ENCODE measurements around the gene UMOD.
"Not testable (repeated sequence)": the region's sequence is repeated elsewhere in the genome, so short reads cannot be mapped to it uniquely, and the experiment has no call there.

Gene UMOD

GRCh38 chr16:20320178-20320577 lies 32.3 kb downstream of the UMOD start:
- DNase-seq: no peak

DNA sequence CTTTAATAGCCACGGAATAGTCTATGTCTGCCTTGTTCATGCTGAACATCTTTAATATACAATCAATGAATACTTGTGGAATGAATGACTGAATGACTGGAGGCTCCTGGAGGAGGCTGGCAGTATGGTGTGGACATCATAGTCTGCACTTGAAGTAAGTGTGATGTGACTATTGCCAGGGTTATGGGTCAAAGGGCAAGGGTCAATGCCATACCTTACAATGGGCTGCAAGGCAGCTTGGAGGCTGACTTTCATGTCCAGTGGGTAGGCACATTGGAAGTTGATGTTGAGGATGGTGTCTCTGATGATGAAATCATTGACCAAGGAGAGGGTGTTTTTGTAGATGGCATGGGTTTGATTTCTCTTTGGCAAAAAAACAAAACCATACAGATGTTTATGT lies 33.1 kb downstream of the UMOD start:
- DNase-seq: no peak

DNA sequence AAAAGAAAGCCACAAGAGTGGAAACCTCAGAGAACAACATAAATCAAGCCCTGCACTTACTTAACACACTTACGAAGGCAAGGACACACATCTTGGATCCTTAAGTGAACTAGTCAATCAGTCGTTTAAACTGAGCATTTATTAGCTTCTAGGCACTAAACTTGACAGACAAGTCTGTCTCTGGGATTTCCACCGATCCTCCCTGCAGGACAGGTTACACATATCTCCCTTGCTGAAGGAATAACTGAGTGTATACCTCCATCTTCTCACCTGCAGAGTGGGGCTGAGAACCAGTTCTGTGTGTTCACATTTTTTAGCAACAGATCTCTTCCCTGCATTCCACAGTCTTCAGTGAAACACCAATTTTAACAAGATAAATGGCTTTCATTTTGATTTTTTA lies 34.1 kb downstream of the UMOD start:
- no peak for DNase-seq

GRCh38 chr16:20318006-20318405 lies 34.5 kb downstream of the UMOD start:
- no peak for DNase-seq

GRCh38 chr16:20317117-20317516 lies 35.4 kb downstream of the UMOD start:
- DNase-seq: no peak

GRCh38 chr16:20316715-20317114 lies 35.8 kb downstream of the UMOD start:
- no peak for DNase-seq

DNA sequence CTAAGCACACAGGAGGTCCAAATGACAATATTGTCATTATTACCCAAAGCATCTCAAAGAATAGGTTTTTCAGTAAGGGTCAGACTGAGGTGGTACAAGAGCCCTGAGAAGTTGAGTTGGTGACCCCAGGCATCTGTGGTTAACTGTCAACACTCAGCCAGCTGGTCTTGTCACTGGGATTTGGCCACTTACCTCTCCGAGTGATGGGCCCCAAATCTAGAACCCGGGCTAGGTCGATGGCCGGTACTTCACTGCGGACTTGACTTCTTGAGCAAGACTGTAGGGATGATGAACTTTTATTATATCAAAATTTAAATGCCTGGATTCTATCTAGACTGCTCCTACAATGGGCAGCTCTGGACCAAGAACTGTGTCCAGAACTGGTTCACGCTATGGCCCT lies 36.8 kb downstream of the UMOD start:
- DNase-seq: no peak

DNA sequence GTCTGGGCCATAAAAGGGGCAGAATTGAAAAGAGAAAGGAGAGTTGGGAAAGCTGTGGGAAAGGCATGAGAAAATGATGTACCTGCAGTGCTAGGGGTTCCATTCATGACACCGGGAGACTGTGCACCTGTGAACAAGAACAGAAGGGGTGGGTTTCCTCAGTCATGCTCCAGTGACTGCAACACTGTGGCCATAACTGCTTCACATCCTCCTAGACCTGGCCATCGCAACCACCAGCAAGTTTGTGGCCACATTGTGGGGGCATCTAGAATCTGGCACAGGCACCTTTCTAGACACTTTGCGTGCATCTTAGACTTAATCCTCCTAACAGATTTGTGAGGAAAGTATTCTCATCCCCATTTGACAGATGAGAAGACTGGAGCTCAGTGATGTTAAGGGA lies 37.9 kb downstream of the UMOD start:
- no peak for DNase-seq

DNA sequence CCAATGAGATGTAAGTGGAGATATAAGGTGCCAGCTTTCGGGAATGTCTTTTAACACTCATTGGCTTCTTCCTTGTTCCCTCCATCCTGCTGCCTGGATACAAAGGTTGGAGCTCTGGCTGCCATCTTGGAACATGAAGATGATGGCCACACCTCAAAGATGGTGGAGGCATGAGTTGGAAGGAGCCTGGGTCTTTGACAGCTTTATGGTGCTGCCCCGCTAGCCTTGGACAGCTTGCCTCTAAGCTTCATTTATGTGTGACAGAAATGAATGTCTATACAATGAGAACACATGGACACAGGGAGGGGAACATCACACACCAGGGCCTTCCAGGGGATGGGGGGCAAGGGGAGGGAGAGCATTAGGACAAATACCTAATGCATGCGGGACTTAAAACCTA lies 38.8 kb downstream of the UMOD start:
- DNase-seq: no peak

- not testable (repeated sequence) for DNase-seq
Measured at GRCh38 chr16:20312536-20313095, 39.9 kb downstream of the UMOD start.

- DNase-seq: no peak
Measured at GRCh38 chr16:20311548-20311947, 41.0 kb downstream of the UMOD start.

DNA sequence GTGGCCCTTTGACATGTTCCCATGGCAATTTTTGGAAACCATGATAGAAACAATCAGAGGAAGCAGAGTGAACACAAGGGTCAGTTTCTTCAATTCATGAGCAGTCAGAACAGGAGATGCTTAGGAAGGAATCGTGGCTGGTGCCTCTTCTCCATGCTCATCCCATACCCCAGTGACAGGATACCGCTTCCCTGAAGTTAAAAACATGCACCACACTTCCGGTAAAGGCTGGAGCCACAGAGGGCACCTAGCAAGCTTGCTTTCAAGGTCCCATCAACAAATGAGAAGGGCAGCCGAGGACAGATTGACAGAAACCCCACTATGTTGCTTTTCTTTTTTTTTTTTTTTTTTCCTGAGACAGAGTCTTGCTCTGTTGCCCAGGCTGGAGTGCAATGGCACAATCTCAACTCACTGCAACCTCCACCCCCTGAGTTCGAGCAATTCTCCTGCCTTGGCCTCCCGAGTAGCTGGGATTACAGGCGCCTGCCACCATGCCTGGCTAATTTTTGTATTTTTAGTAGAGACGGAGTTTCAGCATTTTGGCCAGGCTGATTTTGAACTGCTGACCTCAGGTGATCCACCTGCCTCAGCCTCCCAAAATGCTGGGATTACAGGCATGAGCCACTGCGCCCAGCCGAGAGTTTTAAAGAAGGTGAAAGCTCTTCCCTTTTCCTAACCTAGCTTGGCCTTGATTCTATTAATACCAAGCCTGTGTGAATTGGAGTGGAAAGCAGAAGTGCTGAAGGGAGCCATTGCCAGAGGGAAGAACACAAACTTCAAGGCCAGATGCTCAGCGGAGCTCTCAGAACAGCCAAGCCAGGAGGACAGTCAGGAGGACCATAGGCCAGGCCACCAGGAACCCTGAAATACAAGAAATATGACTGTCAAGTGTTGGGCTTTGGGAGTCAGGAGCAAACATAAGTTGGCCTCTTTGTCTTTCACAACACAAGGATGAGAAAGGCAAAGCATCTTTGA lies 41.8 kb downstream of the UMOD start:
- DNase-seq: no peak

GRCh38 chr16:20309786-20310185 lies 42.7 kb downstream of the UMOD start:
- DNase-seq: no peak

GRCh38 chr16:20308801-20309590 lies 43.5 kb downstream of the UMOD start:
- no peak for DNase-seq

- DNase-seq: no peak
Measured at GRCh38 chr16:20308266-20308665, 44.2 kb downstream of the UMOD start.

DNA sequence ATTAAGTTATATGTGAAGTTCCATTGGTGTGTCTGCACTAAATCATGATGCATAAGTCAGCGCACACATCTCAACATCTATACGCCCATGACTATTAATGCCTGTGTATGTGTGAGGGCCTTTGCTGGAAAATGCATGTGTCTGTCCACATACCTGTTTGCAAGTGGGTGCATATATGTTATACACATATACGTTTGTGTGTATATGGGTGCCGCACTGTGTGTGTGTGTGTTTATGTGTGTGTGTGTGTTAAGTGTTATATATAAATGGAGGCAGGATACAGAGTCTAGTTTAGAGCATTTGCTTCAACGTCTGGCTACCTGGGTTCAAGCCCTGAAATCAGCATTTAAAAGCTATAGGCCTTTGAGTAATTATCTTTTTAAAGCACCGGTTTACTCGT lies 44.7 kb downstream of the UMOD start:
- DNase-seq: no peak

DNA sequence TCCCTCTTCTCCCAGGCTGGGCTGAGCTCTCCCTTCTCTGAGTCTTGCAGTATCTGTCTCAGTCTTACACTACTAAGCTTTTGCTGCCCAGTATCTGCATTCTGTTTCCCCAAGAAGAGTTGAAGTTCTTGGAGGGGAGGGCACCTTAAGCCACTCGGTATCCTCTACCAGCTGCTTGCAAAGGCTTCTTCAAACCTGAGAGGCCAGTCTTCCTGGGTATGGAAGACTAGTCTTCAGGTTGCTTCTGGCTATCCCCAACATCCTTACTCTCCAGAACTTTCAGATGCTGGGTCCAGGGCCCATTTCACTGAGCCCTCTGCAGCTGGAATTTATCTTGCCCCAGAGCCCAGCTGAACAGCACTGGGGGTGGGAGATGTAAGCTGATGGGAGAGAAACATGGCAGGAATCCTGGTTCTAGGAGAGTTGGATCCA lies 45.3 kb downstream of the UMOD start:
- no peak for DNase-seq

- no peak for DNase-seq
Measured at GRCh38 chr16:20306401-20306800, 46.1 kb downstream of the UMOD start.

GRCh38 chr16:20303012-20303411 lies 49.5 kb downstream of the UMOD start:
- no peak for DNase-seq

DNA sequence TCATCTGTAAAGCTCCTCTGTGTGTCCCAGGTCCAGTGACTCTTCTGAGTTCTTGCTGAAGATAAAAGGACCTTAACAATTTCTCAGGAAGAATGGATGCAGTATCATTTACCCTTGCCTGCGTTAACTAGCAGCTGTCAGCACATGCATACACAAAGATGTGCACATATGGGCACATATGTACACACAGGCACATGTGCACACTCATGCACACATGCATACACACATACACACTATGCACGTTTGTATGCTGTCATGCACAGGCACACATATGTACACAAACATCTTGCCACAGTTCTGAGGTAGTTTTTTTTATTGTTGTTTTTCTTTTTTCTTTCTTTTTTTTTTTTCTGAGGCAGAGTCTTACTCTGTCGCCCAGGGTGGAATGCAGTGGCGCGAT lies 50.1 kb downstream of the UMOD start:
- no peak for DNase-seq

GRCh38 chr16:20301840-20302239 lies 50.7 kb downstream of the UMOD start:
- DNase-seq: no peak

DNA sequence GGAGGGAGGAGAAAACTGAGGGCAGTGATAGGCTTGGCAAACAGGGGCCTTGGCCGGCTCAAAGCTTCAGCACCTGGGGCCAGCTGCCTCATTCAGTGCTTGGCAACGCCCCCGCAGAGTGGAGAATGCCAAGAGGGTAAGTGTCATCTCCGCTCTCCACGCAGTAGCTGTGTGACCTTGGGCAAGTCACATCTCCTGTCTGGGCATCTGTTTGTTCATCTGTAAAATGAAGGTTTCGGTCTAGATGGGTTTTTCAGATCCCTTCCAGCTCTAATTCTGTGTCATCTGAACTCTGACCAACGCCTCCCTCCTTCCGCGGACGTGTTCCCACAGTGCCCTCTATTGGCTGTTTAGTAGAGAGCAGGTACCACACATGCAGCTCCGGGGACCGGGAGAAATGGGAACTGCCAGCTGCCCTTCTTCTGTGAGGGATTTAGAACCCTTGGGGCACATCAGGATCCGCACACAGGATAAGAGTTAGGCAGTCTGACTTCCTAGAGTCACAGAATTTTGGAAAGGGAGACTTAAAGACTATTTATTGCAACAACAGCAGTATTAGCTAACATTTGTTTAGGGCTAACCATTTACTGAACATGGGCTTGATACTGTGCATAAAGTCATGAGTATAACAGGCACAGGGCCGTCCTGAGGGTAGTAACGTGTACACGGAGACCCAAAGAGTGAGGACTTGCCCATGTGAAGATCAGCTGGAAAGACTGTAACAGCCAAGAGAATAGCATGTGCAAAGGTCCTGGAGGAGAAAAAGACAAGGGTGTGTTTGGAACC lies 52.0 kb downstream of the UMOD start:
- DNase-seq: peak; percentile 37

- DNase-seq: no peak
Measured at GRCh38 chr16:20298452-20298851, 54.1 kb downstream of the UMOD start.

Data from EL (cell line).